Endothelial cell of umbilical vein (primary cell): Measurements from ENCODE around the gene NDUFAF8. TPM values are rescaled to one million over a fixed set of nuclear protein-coding genes. Genes with fewer than 3 reads are reported as not detected.

Experiments used
- BruUV-seq: library from RNA; stranded (reverse); fragments of 400-500 nt; replicated peaks from 2 replicates; lab custom pipeline; 2021; lab: Mats Ljungman, UMichigan
- CTCF ChIA-PET: fragments of 300-600, 350-600 bp; sonication (Branson Sonifier 250); formaldehyde crosslinking; loops from one replicate; lab custom pipeline; 2021; ENCODE audit warnings: antibody characterized with exemption, inconsistent platforms; lab: Charles Lee
- POLR2A ChIA-PET: fragments of 300-600, 350-600 bp; sonication (Branson Sonifier 250); formaldehyde crosslinking; loops from one replicate; lab custom pipeline; 2021; ENCODE audit warnings: antibody characterized with exemption, inconsistent platforms; lab: Charles Lee
- DNase-seq: peaks from one replicate; pipeline ENCODE4 v3.0.0-alpha.2; 2011; ENCODE audit warnings: low read depth, low spot score
- FAIRE-seq: peaks from 2 replicates; lab custom pipeline; 2011; peaks lifted over from hg19 to GRCh38; lab: Jason Lieb, UNC
- H2AFZ ChIP-seq: 2 replicates; pipeline ENCODE4 v1.6.0; 2012; ENCODE audit warnings: low read depth, low read length, control low read depth, inconsistent platforms
- H3K27ac ChIP-seq: 2 replicates; pipeline ENCODE4 v1.5.1; 2011; ENCODE audit warnings: low read depth, mild to moderate bottlenecking, control low read depth, low read length, moderate library complexity; ENCODE audit not compliant: insufficient read depth
- H3K27me3 ChIP-seq, 2 experiments: 2 replicates each; pipeline versions ENCODE4 v1.6.0 to v1.6.1; 2011; ENCODE audit warnings: low read length in 2 of 2, mixed read lengths in 1 of 2; ENCODE audit not compliant: control insufficient read depth in 2 of 2, insufficient read depth in 2 of 2
- H3K36me3 ChIP-seq, 2 experiments: 2 replicates in 1 of 2; 3 replicates in 1 of 2; pipeline ENCODE4 v1.5.1; 2011; ENCODE audit warnings: low read length in 2 of 2, mild to moderate bottlenecking in 1 of 2, moderate library complexity in 1 of 2; ENCODE audit not compliant: control insufficient read depth in 2 of 2, insufficient read depth in 2 of 2; ENCODE audit errors: extremely low read depth in 1 of 2
- H3K4me1 ChIP-seq: 3 replicates; pipeline ENCODE4 v1.5.1; 2011; ENCODE audit warnings: mild to moderate bottlenecking, low read length; ENCODE audit not compliant: control insufficient read depth, insufficient read depth; ENCODE audit errors: extremely low read depth
- H3K4me2 ChIP-seq: 2 replicates; pipeline ENCODE4 v1.6.1; 2011; ENCODE audit warnings: low read length, control low read depth, mixed read lengths; ENCODE audit not compliant: insufficient read depth
- H3K4me3 ChIP-seq, 3 experiments: fragments of 200-600 bp in 1 of 3; sonication (generic), shearing (Covaris generic) in 1 of 3; replicated peaks in 1 of 3; 2 replicates each; pipeline ENCODE4 v1.5.1; 2011 to 2016; ENCODE audit warnings: control low read depth in 3 of 3, low read length in 3 of 3, mild to moderate bottlenecking in 2 of 3, inconsistent platforms in 1 of 3, low read depth in 1 of 3, moderate library complexity in 1 of 3; ENCODE audit not compliant: insufficient read depth in 1 of 3
- H3K79me2 ChIP-seq: 2 replicates; pipeline ENCODE4 v1.6.0; 2012; ENCODE audit warnings: low read length, inconsistent platforms; ENCODE audit not compliant: control insufficient read depth, insufficient read depth
- H3K9ac ChIP-seq: replicated peaks from 2 replicates; pipeline ENCODE3; 2011; ENCODE audit warnings: low read length, control low read depth; ENCODE audit not compliant: insufficient read depth; ENCODE audit errors: extremely low read depth
- H3K9me1 ChIP-seq: replicated peaks from 3 replicates; pipeline ENCODE4 v1.6.0; 2011; ENCODE audit warnings: mild to moderate bottlenecking, low read length; ENCODE audit not compliant: control insufficient read depth, insufficient read depth; ENCODE audit errors: extremely low read depth
- H3K9me3 ChIP-seq: replicated peaks from 2 replicates; pipeline ENCODE4 v1.5.1; 2012; ENCODE audit warnings: low read length, inconsistent platforms; ENCODE audit not compliant: control insufficient read depth, insufficient read depth
- H4K20me1 ChIP-seq: replicated peaks from 2 replicates; pipeline ENCODE3; 2011; ENCODE audit warnings: mild to moderate bottlenecking, low read length; ENCODE audit not compliant: control insufficient read depth, insufficient read depth; ENCODE audit errors: extremely low read depth
- EZH2 ChIP-seq: IDR thresholded peaks from 2 replicates; pipeline ENCODE4 v1.6.1; 2012; ENCODE audit warnings: borderline replicate concordance, low read depth, mild to moderate bottlenecking, moderate library complexity, low read length, inconsistent platforms; ENCODE audit not compliant: severe bottlenecking
- FOS ChIP-seq: IDR thresholded peaks from 2 replicates; pipeline ENCODE4 v1.6.1; 2011; ENCODE audit warnings: mild to moderate bottlenecking, low read length, moderate library complexity, borderline replicate concordance; ENCODE audit not compliant: insufficient read depth
- GATA2 ChIP-seq: IDR thresholded peaks from 2 replicates; pipeline ENCODE4 v1.7.0; 2011; ENCODE audit warnings: low read depth, mild to moderate bottlenecking, moderate library complexity, mixed read lengths, low read length; ENCODE audit not compliant: insufficient read length, insufficient read depth
- JUN ChIP-seq: IDR thresholded peaks from 2 replicates; pipeline ENCODE4 v1.6.1; 2011; ENCODE audit warnings: borderline replicate concordance, low read depth; ENCODE audit not compliant: insufficient read length, insufficient read depth
- MYC ChIP-seq: IDR thresholded peaks from one replicate; pipeline ENCODE4 v1.6.1; 2011; ENCODE audit warnings: mild to moderate bottlenecking, low read depth, low read length
- POLR2A ChIP-seq: IDR thresholded peaks from 2 replicates; pipeline ENCODE4 v1.6.1; 2012; ENCODE audit warnings: low read depth, mild to moderate bottlenecking, control low read depth, low read length
- POLR2AphosphoS5 ChIP-seq: IDR thresholded peaks from 2 replicates; pipeline ENCODE4 v1.6.1; 2012; ENCODE audit warnings: low read depth, mild to moderate bottlenecking, control low read depth, low read length, moderate library complexity; ENCODE audit not compliant: insufficient read depth
- dilution Hi-C: fragments of 300-500 bp; cut with MboI; formaldehyde crosslinking; loops from one replicate; pipeline ENCODE4 v1.15.0; 2019; ENCODE audit warnings: low sequenced_read_pairs; ENCODE audit not compliant: extremely low pct_ligation_motif_present
- intact Hi-C: fragments of 100-400 bp; cut with micrococcal nuclease; formaldehyde crosslinking; loops from one replicate; pipeline ENCODE4 v1.10.0; 2022
- polyA plus RNA-seq, 4 experiments: library from polyadenylated mRNA; depleted of rRNA in 3 of 4; stranded (reverse) in 3 of 4; unstranded in 1 of 4; fragments of >200 nt; gene quantifications; 2 replicates each; pipeline versions ENCODE4 v1.2.1 to v1.2.3, GENCODE V29; 2011 to 2012; ENCODE audit warnings: missing spikeins in 1 of 4
- total RNA-seq: library from RNA; stranded (reverse); gene quantifications from 2 replicates; pipeline ENCODE4 v1.2.3, GENCODE V29; 2021
- TF ChIP-seq, protein P1 (sequence below), 2 donors: IDR thresholded peaks; 1 replicate in 1 of 2; 2 replicates in 1 of 2; pipeline ENCODE4 v1.5.1; 2011; ENCODE audit warnings: low read length in 2 of 2, mild to moderate bottlenecking in 2 of 2, moderate library complexity in 2 of 2, control low read depth in 1 of 2, inconsistent platforms in 1 of 2, low read depth in 1 of 2; ENCODE audit not compliant: insufficient read depth in 1 of 2; ENCODE audit errors: extremely low read depth in 1 of 2
- TF ChIP-seq, protein P2 (sequence below): IDR thresholded peaks from 2 replicates; pipeline ENCODE4 v1.6.1; 2011; ENCODE audit not compliant: insufficient read depth, insufficient read length

Gene NDUFAF8
- total and polyA plus RNA-seq, 2 donors (not counting 3 experiments of a cell fraction or from before 2014, with no cell fraction given), result 61.5 to 83.9 TPM

DNA sequence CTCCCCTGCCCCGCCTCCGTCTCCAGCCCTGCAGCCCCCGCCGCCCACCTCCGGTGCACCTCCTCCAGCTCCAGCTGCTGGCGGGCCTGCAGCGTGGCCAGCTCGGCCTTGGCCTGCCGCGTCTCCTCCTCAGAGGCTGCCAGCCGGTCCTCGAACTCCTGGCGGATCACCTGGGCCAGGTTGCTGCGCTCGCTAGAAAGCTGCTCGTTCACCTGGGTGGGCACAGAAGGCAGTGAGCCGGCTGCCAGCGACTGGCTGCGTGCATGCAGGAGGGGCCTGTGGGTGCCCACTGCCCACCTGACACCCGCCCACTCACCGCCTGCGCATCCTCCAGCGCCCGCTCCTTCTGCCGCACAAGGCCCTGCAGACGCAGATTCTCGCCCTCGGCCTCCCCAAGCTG lies 48.5 kb upstream of the NDUFAF8 start:
- Histone ChIP-seq H3K9ac (no peak overlapping the region), H3K4me3 (no peak overlapping the region), H3K27me3 (no peaks in the 10 kb centered on the region), H3K36me3 (peaks cover 0 to 7% of the 10 kb centered on the region in 2 experiments), H2AFZ (no peak overlapping the region), H3K9me3 (no peaks in the 10 kb centered on the region), H3K27ac (no peak overlapping the region), H4K20me1 (no peaks in the 10 kb centered on the region), H3K4me1 (no peaks in the 10 kb centered on the region), H3K9me1 (no peaks in the 10 kb centered on the region), H3K4me2 (no peak overlapping the region), H3K79me2 (no peaks in the 10 kb centered on the region)
- no peak for DNase-seq
- no peak for FAIRE-seq
- dilution Hi-C loops (no loop called here), intact Hi-C loops (no loop called here)
- ChIA-PET CTCF (interaction anchor here (0.9 to 5.5 kb wide), 3 partner anchors 10 to 48 kb away, joined by 3 to 40 read pairs (median 5); no protein-coding TSS in a partner anchor), POLR2A (no interaction called here)
- TF ChIP-seq POLR2A (no peak), FOS (no peak), POLR2AphosphoS5 (no peak)
- TF ChIP-seq, protein P1, sequence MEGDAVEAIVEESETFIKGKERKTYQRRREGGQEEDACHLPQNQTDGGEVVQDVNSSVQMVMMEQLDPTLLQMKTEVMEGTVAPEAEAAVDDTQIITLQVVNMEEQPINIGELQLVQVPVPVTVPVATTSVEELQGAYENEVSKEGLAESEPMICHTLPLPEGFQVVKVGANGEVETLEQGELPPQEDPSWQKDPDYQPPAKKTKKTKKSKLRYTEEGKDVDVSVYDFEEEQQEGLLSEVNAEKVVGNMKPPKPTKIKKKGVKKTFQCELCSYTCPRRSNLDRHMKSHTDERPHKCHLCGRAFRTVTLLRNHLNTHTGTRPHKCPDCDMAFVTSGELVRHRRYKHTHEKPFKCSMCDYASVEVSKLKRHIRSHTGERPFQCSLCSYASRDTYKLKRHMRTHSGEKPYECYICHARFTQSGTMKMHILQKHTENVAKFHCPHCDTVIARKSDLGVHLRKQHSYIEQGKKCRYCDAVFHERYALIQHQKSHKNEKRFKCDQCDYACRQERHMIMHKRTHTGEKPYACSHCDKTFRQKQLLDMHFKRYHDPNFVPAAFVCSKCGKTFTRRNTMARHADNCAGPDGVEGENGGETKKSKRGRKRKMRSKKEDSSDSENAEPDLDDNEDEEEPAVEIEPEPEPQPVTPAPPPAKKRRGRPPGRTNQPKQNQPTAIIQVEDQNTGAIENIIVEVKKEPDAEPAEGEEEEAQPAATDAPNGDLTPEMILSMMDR (IDR thresholded peaks at IDR 0.05; ENCODE audit: extremely low read depth in 1 of 2, insufficient read depth in 1 of 2, low read depth in 1 of 2, low read length in 2 of 2), result no peak
- BruUV-seq, result no TSS peak

DNA sequence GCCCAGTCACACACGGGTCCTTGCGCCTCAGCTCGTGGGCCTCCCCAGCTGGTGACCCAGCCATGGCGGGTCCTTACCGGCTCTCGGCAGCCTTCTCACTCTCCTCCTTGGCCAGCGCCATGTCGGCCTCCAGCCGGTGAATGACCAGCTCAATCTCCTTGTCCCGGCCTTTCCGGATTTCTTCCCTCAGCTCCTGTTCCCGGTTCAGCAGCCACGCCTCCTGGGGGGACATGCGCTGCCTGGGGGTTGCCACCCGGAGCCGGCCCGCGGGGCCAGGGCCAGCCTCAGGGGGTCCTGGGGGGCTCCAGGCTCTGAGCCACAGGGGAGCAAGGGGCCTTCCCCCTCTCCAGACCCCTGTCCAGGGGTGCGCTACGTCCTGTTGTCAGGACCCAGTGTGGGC lies 48.0 kb upstream of the NDUFAF8 start:
- dilution Hi-C loops, result no loop called here
- Histone ChIP-seq H4K20me1 (no peaks in the 10 kb centered on the region), H3K9me1 (no peaks in the 10 kb centered on the region), H3K9me3 (no peaks in the 10 kb centered on the region), H3K36me3 (peaks cover 0 to 7% of the 10 kb centered on the region in 2 experiments), H3K9ac (no peak overlapping the region), H2AFZ (no peak overlapping the region), H3K27me3 (no peaks in the 10 kb centered on the region), H3K4me3 (no peak overlapping the region), H3K4me2 (no peak overlapping the region), H3K27ac (no peak overlapping the region), H3K4me1 (no peaks in the 10 kb centered on the region), H3K79me2 (no peaks in the 10 kb centered on the region)
- DNase-seq, result no peak
- no TSS peak for BruUV-seq
- TF ChIP-seq GATA2 (no peak), JUN (no peak), FOS (no peak), EZH2 (no peak), MYC (no peak), POLR2AphosphoS5 (no peak)
- TF ChIP-seq, protein P2, sequence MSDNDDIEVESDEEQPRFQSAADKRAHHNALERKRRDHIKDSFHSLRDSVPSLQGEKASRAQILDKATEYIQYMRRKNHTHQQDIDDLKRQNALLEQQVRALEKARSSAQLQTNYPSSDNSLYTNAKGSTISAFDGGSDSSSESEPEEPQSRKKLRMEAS, result no peak
- POLR2A ChIA-PET, result no interaction called here
- intact Hi-C loops, result no loop called here
- CTCF ChIA-PET, result interaction anchor here (0.9 to 5.5 kb wide), 3 partner anchors 10 to 49 kb away, joined by 3 to 40 read pairs (median 5); no protein-coding TSS in a partner anchor
- FAIRE-seq, result no peak
